Activated CD4-positive, alpha-beta T cell treated with anti-CD3 and anti-CD28 coated beads for 36 hours (primary cell): Measurements from ENCODE around the gene PRSS37. TPM values are rescaled to one million over a fixed set of nuclear protein-coding genes. Genes with fewer than 3 reads are reported as not detected.
"Not testable (repeated sequence)": the region's sequence is repeated elsewhere in the genome, so short reads cannot be mapped to it uniquely, and the experiment has no call there.

Source experiments
- ATAC-seq: fragments of 200-7000 bp; cut with Tn5 transposase; one replicate; pipeline ENCODE4 v1.10.0; 2021; ENCODE audit warnings: mild to moderate bottlenecking, moderate library complexity
- CTCF ChIA-PET: fragments of 350-600 bp; sonication (Branson Sonifier 250); formaldehyde crosslinking; loops from one replicate; lab custom pipeline; 2021; ENCODE audit warnings: antibody characterized with exemption; lab: Charles Lee
- POLR2A ChIA-PET: fragments of 350-600 bp; sonication (Branson Sonifier 250); formaldehyde crosslinking; loops from one replicate; lab custom pipeline; 2021; ENCODE audit warnings: antibody characterized with exemption, inconsistent platforms; lab: Charles Lee
- DNase-seq: peaks from one replicate; pipeline ENCODE4 v3.0.0-alpha.2; 2020
- H3K27ac Mint-ChIP-seq: one replicate; pipeline ENCODE4 v1.8.0; 2021; ENCODE audit warnings: mixed read lengths
- H3K27me3 Mint-ChIP-seq: one replicate; pipeline ENCODE4 v1.8.0; 2021; ENCODE audit warnings: mixed read lengths
- H3K36me3 Mint-ChIP-seq: one replicate; pipeline ENCODE4 v1.8.0; 2021; ENCODE audit warnings: low read depth, mixed read lengths
- H3K4me1 Mint-ChIP-seq: one replicate; pipeline ENCODE4 v1.8.0; 2021; ENCODE audit warnings: mixed read lengths
- H3K4me3 Mint-ChIP-seq: one replicate; pipeline ENCODE4 v1.8.0; 2021; ENCODE audit warnings: mild to moderate bottlenecking, moderate library complexity, mixed read lengths
- H3K9me3 Mint-ChIP-seq: one replicate; pipeline ENCODE4 v1.8.0; 2021; ENCODE audit warnings: low read depth, mixed read lengths
- intact Hi-C, 2 experiments: fragments of 100-400 bp; cut with DNase I in 1 of 2; cut with micrococcal nuclease in 1 of 2; formaldehyde crosslinking; loops; one replicate each; pipeline versions ENCODE4 v1.14.2 to v1.15.1; 2022 to 2024; cut with DNase I, micrococcal nuclease
- total RNA-seq, 2 experiments: library from RNA; stranded (reverse); gene quantifications; one replicate each; pipeline ENCODE4 v1.2.3, GENCODE V29; 2021

The PRSS37 gene
- total RNA-seq, 2 experiments from 2014 or later = not detected

- H3K4me3 Mint-ChIP-seq = no peak overlapping the region
- H3K4me1 Mint-ChIP-seq = no peaks in the 10 kb centered on the region
- no peak for DNase-seq
- peaks cover 7% of the 10 kb centered on the region for H3K9me3 Mint-ChIP-seq
- no peaks in the 10 kb centered on the region for H3K27me3 Mint-ChIP-seq
- ChIA-PET POLR2A (no interaction called here), CTCF (interaction anchor here (0.7 kb wide), 2 partner anchors 27 to 439 kb away, joined by 3 to 4 read pairs; no protein-coding TSS in a partner anchor)
- no peak for ATAC-seq
- intact Hi-C loops = no loop called here
- H3K36me3 Mint-ChIP-seq = no peaks in the 10 kb centered on the region
- no peak overlapping the region for H3K27ac Mint-ChIP-seq
Observed at GRCh38 chr7:141847996-141848395, 6.7 kb upstream of the PRSS37 start.

- CTCF ChIA-PET = interaction anchor here (0.8 to 0.9 kb wide), 2 partner anchors 10 to 12 kb away, joined by 3 read pairs; no protein-coding TSS in a partner anchor
- POLR2A ChIA-PET = no interaction called here
- no peaks in the 10 kb centered on the region for H3K27me3 Mint-ChIP-seq
- H3K9me3 Mint-ChIP-seq = peaks cover 7% of the 10 kb centered on the region
- DNase-seq (no peak), ATAC-seq (no peak)
- no peak overlapping the region for H3K4me3 Mint-ChIP-seq
- no peaks in the 10 kb centered on the region for H3K36me3 Mint-ChIP-seq
- H3K27ac Mint-ChIP-seq = no peak overlapping the region
- intact Hi-C loops = no loop called here
- no peaks in the 10 kb centered on the region for H3K4me1 Mint-ChIP-seq
Observed at GRCh38 chr7:141844256-141844655, 3.0 kb upstream of the PRSS37 start.

- DNase-seq (no peak), ATAC-seq (no peak)
- no peaks in the 10 kb centered on the region for H3K4me1 Mint-ChIP-seq
- no peaks in the 10 kb centered on the region for H3K36me3 Mint-ChIP-seq
- H3K9me3 Mint-ChIP-seq = peaks cover 2% of the 10 kb centered on the region
- no peak overlapping the region for H3K27ac Mint-ChIP-seq
- POLR2A ChIA-PET = no interaction called here
- CTCF ChIA-PET = interaction anchor here (0.6 kb wide), 1 partner anchor 41 kb away, joined by 3 read pairs; no protein-coding TSS in a partner anchor
- intact Hi-C loops = no loop called here
- H3K27me3 Mint-ChIP-seq = no peaks in the 10 kb centered on the region
- no peak overlapping the region for H3K4me3 Mint-ChIP-seq
Observed at GRCh38 chr7:141842904-141843303, 1.6 kb upstream of the PRSS37 start.

GRCh38 chr7:141840708-141841107, 577 bp downstream of the PRSS37 start:
- H3K4me1 Mint-ChIP-seq = no peaks in the 10 kb centered on the region
- POLR2A ChIA-PET = no interaction called here
- H3K36me3 Mint-ChIP-seq = no peaks in the 10 kb centered on the region
- H3K9me3 Mint-ChIP-seq = no peaks in the 10 kb centered on the region
- ATAC-seq (no peak), DNase-seq (no peak)
- H3K27ac Mint-ChIP-seq = no peak overlapping the region
- intact Hi-C loops = no loop called here
- CTCF ChIA-PET = interaction anchor here (1.5 kb wide), 1 partner anchor 135 kb away, joined by 5 read pairs; no protein-coding TSS in a partner anchor
- H3K4me3 Mint-ChIP-seq = no peak overlapping the region
- H3K27me3 Mint-ChIP-seq = no peaks in the 10 kb centered on the region

GRCh38 chr7:141839256-141839655, 2.0 kb downstream of the PRSS37 start:
- no peak for DNase-seq
- Mint-ChIP-seq H3K9me3 (no peaks in the 10 kb centered on the region), H3K27ac (no peak overlapping the region), H3K4me3 (no peak overlapping the region), H3K36me3 (no peaks in the 10 kb centered on the region), H3K27me3 (no peaks in the 10 kb centered on the region), H3K4me1 (no peaks in the 10 kb centered on the region)
- ChIA-PET POLR2A (no interaction called here), CTCF (no interaction called here)
- no peak for ATAC-seq
- intact Hi-C loops = no loop called here

- ATAC-seq = no peak
- DNase-seq = no peak
- CTCF ChIA-PET = no interaction called here
- H3K27me3 Mint-ChIP-seq = no peaks in the 10 kb centered on the region
- H3K36me3 Mint-ChIP-seq = no peaks in the 10 kb centered on the region
- no peaks in the 10 kb centered on the region for H3K9me3 Mint-ChIP-seq
- H3K27ac Mint-ChIP-seq = no peak overlapping the region
- no peaks in the 10 kb centered on the region for H3K4me1 Mint-ChIP-seq
- H3K4me3 Mint-ChIP-seq = no peak overlapping the region
- intact Hi-C loops = no loop called here
- POLR2A ChIA-PET = no interaction called here
Observed at GRCh38 chr7:141838581-141838980, 2.7 kb downstream of the PRSS37 start.

- intact Hi-C loops = no loop called here
- H3K36me3 Mint-ChIP-seq = no peaks in the 10 kb centered on the region
- no peaks in the 10 kb centered on the region for H3K4me1 Mint-ChIP-seq
- ChIA-PET POLR2A (no interaction called here), CTCF (no interaction called here)
- ATAC-seq (no peak), DNase-seq (no peak)
- no peak overlapping the region for H3K4me3 Mint-ChIP-seq
- no peaks in the 10 kb centered on the region for H3K9me3 Mint-ChIP-seq
- no peak overlapping the region for H3K27ac Mint-ChIP-seq
- no peaks in the 10 kb centered on the region for H3K27me3 Mint-ChIP-seq
Observed at GRCh38 chr7:141837683-141838082, 3.6 kb downstream of the PRSS37 start.

- H3K27me3 Mint-ChIP-seq, H3K4me1 Mint-ChIP-seq, POLR2A ChIA-PET, intact Hi-C loops, ATAC-seq, DNase-seq, H3K4me3 Mint-ChIP-seq, H3K27ac Mint-ChIP-seq: not testable (repeated sequence)
- Mint-ChIP-seq H3K9me3 (peaks cover 37% of the 10 kb centered on the region), H3K36me3 (peaks cover 37% of the 10 kb centered on the region)
- CTCF ChIA-PET = interaction anchor here (1.1 kb wide), 1 partner anchor 9 kb away, joined by 3 read pairs; no protein-coding TSS in a partner anchor
Observed at GRCh38 chr7:141822432-141822831, 18.9 kb downstream of the PRSS37 start.

GRCh38 chr7:141820067-141820466, 21.2 kb downstream of the PRSS37 start:
- no peak overlapping the region for H3K27ac Mint-ChIP-seq
- intact Hi-C loops = no loop called here
- peaks cover 36% of the 10 kb centered on the region for H3K36me3 Mint-ChIP-seq
- ATAC-seq (no peak), DNase-seq (no peak)
- H3K9me3 Mint-ChIP-seq = peaks cover 37% of the 10 kb centered on the region
- no peaks in the 10 kb centered on the region for H3K4me1 Mint-ChIP-seq
- ChIA-PET POLR2A (no interaction called here), CTCF (no interaction called here)
- no peaks in the 10 kb centered on the region for H3K27me3 Mint-ChIP-seq
- H3K4me3 Mint-ChIP-seq = no peak overlapping the region

- H3K27me3 Mint-ChIP-seq = no peaks in the 10 kb centered on the region
- ChIA-PET POLR2A (no interaction called here), CTCF (interaction anchor here (0.6 to 0.9 kb wide), 2 partner anchors 10 to 113 kb away, joined by 3 to 4 read pairs; no protein-coding TSS in a partner anchor)
- no peak overlapping the region for H3K27ac Mint-ChIP-seq
- intact Hi-C loops = no loop called here
- ATAC-seq (no peak), DNase-seq (no peak)
- H3K9me3 Mint-ChIP-seq = no peaks in the 10 kb centered on the region
- no peaks in the 10 kb centered on the region for H3K4me1 Mint-ChIP-seq
- peaks cover 19% of the 10 kb centered on the region for H3K36me3 Mint-ChIP-seq
- no peak overlapping the region for H3K4me3 Mint-ChIP-seq
Observed at GRCh38 chr7:141792526-141792925, 48.8 kb downstream of the PRSS37 start.

- CTCF ChIA-PET = no interaction called here
- H3K4me3 Mint-ChIP-seq = no peak within 1 kb of the TSS
- no peaks in the 10 kb centered on the region for H3K9me3 Mint-ChIP-seq
- POLR2A ChIA-PET = interaction anchor here (0.5 kb wide), 1 partner anchor 66 kb away, joined by 3 read pairs; no protein-coding TSS in a partner anchor
- no peak within 1 kb of the TSS for H3K27ac Mint-ChIP-seq
- peaks cover 15% of the 10 kb centered on the region for H3K36me3 Mint-ChIP-seq
- H3K27me3 Mint-ChIP-seq = no peaks in the 10 kb centered on the region
- ATAC-seq (no peak), DNase-seq (no peak)
- intact Hi-C loops = no loop called here
- H3K4me1 Mint-ChIP-seq = no peaks in the 10 kb centered on the region
Observed at GRCh38 chr7:141789917-141790316, 51.4 kb downstream of the PRSS37 start, which contains the start of gene TAS2R5. TAS2R5 (plus strand) TSS chr7:141790217; CDS start chr7:141790362, 145 bp downstream.

- ChIA-PET CTCF (interaction anchor here (1.2 kb wide), 1 partner anchor 21 kb away, joined by 3 read pairs; no protein-coding TSS in a partner anchor), POLR2A (no interaction called here)
- no peak overlapping the region for H3K4me3 Mint-ChIP-seq
- no peaks in the 10 kb centered on the region for H3K4me1 Mint-ChIP-seq
- H3K36me3 Mint-ChIP-seq = peaks cover 15% of the 10 kb centered on the region
- DNase-seq (no peak), ATAC-seq (no peak)
- H3K9me3 Mint-ChIP-seq = no peaks in the 10 kb centered on the region
- intact Hi-C loops = no loop called here
- H3K27ac Mint-ChIP-seq = no peak overlapping the region
- no peaks in the 10 kb centered on the region for H3K27me3 Mint-ChIP-seq
Observed at GRCh38 chr7:141788296-141788695, 53.0 kb downstream of the PRSS37 start.
